ENCODE results near the gene ZNF710. TPM values are rescaled to one million over a fixed set of nuclear protein-coding genes. Genes with fewer than 3 reads are reported as not detected.

ZNF710 gene
- total and polyA plus RNA-seq, 2 of the 8 experiments (the other 6 are each of a cell fraction or from before 2014, with no cell fraction given), result 10.5 to 24.0 TPM

DNA sequence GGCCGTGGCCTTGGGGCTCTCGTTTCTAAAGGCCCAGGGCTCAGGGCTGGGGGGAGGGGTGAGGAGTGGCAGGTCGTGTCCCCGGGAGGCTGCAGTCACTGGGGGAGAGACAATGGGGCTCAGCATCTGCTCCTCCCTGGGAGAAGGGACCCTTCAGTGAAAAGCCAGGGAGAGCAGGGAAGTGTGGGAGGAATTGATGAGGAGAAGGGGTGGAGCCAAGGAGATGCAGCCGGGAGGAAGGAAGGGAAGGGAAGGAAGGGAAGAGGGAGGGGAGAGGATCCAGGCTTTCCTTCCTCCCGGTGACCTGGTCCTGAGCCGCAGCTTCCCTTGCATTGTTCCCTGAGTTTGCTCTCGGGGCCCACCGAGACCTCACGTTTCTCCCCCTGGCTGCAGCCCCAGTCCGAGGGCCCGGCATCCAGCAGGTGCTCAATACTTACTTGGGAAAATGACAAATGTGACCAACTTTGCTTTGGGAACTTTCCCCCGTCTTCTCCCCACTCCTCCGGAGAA lies 1.4 kb upstream of the ZNF710 start (continued):
- TF ChIP-seq CHD7 (IDR thresholded peaks at IDR 0.05; ENCODE audit: insufficient replicate concordance, low read length) (no peak), TAF1 (IDR thresholded peaks at IDR 0.05; ENCODE audit: low read depth, low read length) (peak; percentile 72), KDM4A (IDR thresholded peaks at IDR 0.05; ENCODE audit: low read depth, low read length, severe bottlenecking) (no peak), E2F6 (IDR thresholded peaks at IDR 0.05) (no peak), POLR2A (IDR thresholded peaks at IDR 0.05; ENCODE audit: control extremely low read depth in 1 of 2, low read depth in 2 of 2, low read length in 2 of 2) (peak; percentile 56 to 83), SIX5 (IDR thresholded peaks at IDR 0.05; ENCODE audit: low read depth, low read length) (no peak), SIRT6 (IDR thresholded peaks at IDR 0.05; ENCODE audit: low read length) (no peak), BACH1 (IDR thresholded peaks at IDR 0.05; ENCODE audit: low read length) (no peak), CHD1 (IDR thresholded peaks at IDR 0.05; ENCODE audit: low read depth, low read length) (no peak), TCF12 (IDR thresholded peaks at IDR 0.05; ENCODE audit: low read depth, low read length) (no peak)
- TF ChIP-seq, protein P1, sequence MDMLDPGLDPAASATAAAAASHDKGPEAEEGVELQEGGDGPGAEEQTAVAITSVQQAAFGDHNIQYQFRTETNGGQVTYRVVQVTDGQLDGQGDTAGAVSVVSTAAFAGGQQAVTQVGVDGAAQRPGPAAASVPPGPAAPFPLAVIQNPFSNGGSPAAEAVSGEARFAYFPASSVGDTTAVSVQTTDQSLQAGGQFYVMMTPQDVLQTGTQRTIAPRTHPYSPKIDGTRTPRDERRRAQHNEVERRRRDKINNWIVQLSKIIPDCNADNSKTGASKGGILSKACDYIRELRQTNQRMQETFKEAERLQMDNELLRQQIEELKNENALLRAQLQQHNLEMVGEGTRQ (IDR thresholded peaks at IDR 0.05; ENCODE audit: low read length), result no peak

Measured in H1 (cell line).